ENCODE measurements around the gene CCDC57.

CCDC57 gene

GRCh38 chr17:82250868-82251500 is 38.3 kb upstream of the CCDC57 start:
- Histone ChIP-seq H3K4me3 (ENCODE audit: insufficient read depth in 1 of 2, low read depth in 1 of 2, low read length in 2 of 2) (no peak overlapping the region), H3K23ac (ENCODE audit: low read length in 2 of 2) (no peak overlapping the region), H3K4me2 (ENCODE audit: low read length, poor library complexity, severe bottlenecking) (no peak overlapping the region), H3K36me3 (ENCODE audit: control insufficient read depth in 1 of 2, insufficient read depth in 2 of 2, low read depth in 1 of 2, low read length in 2 of 2) (peaks cover 82 to 89% of the 10 kb centered on the region in 2 experiments), H2BK5ac (ENCODE audit: low read depth, low read length, poor library complexity, severe bottlenecking) (no peak overlapping the region), H3K18ac (ENCODE audit: low read depth in 1 of 2, low read length in 2 of 2) (no peak overlapping the region), H2BK120ac (ENCODE audit: low read depth, low read length) (no peak overlapping the region), H2BK15ac (ENCODE audit: low read depth, poor library complexity, severe bottlenecking) (no peak overlapping the region), H2AK5ac (ENCODE audit: low read length, severe bottlenecking) (no peak overlapping the region), H2AFZ (ENCODE audit: low read depth, low read length) (no peak overlapping the region), H3K9me3 (ENCODE audit: control insufficient read depth, low read length) (no peaks in the 10 kb centered on the region), H3K4me1 (ENCODE audit: control insufficient read depth, insufficient read depth, low read depth, low read length) (peaks cover 20% of the 10 kb centered on the region), H2BK12ac (ENCODE audit: low read length in 2 of 2) (no peak overlapping the region), H3K4ac (ENCODE audit: low read depth in 1 of 2, low read length in 2 of 2) (no peak overlapping the region), H3K79me1 (replicated peaks; ENCODE audit: low read length, poor library complexity, severe bottlenecking) (peaks cover 4% of the 10 kb centered on the region), H3K27ac (ENCODE audit: low read length, poor library complexity, severe bottlenecking) (no peak overlapping the region), H3K14ac (ENCODE audit: low read length in 2 of 2) (no peak overlapping the region), H3K9ac (ENCODE audit: low read length) (no peak overlapping the region), H4K91ac (ENCODE audit: low read length) (no peak overlapping the region), H4K8ac (ENCODE audit: low read length) (no peak overlapping the region), H3K27me3 (ENCODE audit: control insufficient read depth in 1 of 2, insufficient read depth in 1 of 2, low read length in 2 of 2) (no peaks in the 10 kb centered on the region)
- WGBS = 96% methylated on average over 25 of the region's 25 CpGs
- no peak for DNase-seq

- Histone ChIP-seq H3K79me1 (replicated peaks; ENCODE audit: low read length, poor library complexity, severe bottlenecking) (peaks cover 5% of the 10 kb centered on the region), H4K8ac (ENCODE audit: low read length) (no peak overlapping the region), H3K27me3 (ENCODE audit: control insufficient read depth in 1 of 2, insufficient read depth in 1 of 2, low read length in 2 of 2) (no peaks in the 10 kb centered on the region), H3K27ac (ENCODE audit: low read length, poor library complexity, severe bottlenecking) (no peak overlapping the region), H2AFZ (ENCODE audit: low read depth, low read length) (no peak overlapping the region), H3K4me3 (ENCODE audit: insufficient read depth in 1 of 2, low read depth in 1 of 2, low read length in 2 of 2) (no peak overlapping the region), H3K18ac (ENCODE audit: low read depth in 1 of 2, low read length in 2 of 2) (no peak overlapping the region), H3K14ac (ENCODE audit: low read length in 2 of 2) (no peak overlapping the region), H2BK12ac (ENCODE audit: low read length in 2 of 2) (no peak overlapping the region), H3K4me2 (ENCODE audit: low read length, poor library complexity, severe bottlenecking) (no peak overlapping the region), H2BK5ac (ENCODE audit: low read depth, low read length, poor library complexity, severe bottlenecking) (no peak overlapping the region), H3K4ac (ENCODE audit: low read depth in 1 of 2, low read length in 2 of 2) (no peak overlapping the region), H3K23ac (ENCODE audit: low read length in 2 of 2) (no peak overlapping the region), H3K36me3 (ENCODE audit: control insufficient read depth in 1 of 2, insufficient read depth in 2 of 2, low read depth in 1 of 2, low read length in 2 of 2) (peaks cover 82 to 91% of the 10 kb centered on the region in 2 experiments), H4K91ac (ENCODE audit: low read length) (no peak overlapping the region), H2BK120ac (ENCODE audit: low read depth, low read length) (no peak overlapping the region), H2BK15ac (ENCODE audit: low read depth, poor library complexity, severe bottlenecking) (no peak overlapping the region), H3K4me1 (ENCODE audit: control insufficient read depth, insufficient read depth, low read depth, low read length) (peaks cover 26% of the 10 kb centered on the region), H3K9ac (ENCODE audit: low read length) (no peak overlapping the region), H3K9me3 (ENCODE audit: control insufficient read depth, low read length) (no peaks in the 10 kb centered on the region), H2AK5ac (ENCODE audit: low read length, severe bottlenecking) (no peak overlapping the region)
- 96% methylated on average over 33 of the region's 33 CpGs for WGBS
- no peak for DNase-seq
Measured at GRCh38 chr17:82249896-82250581, 37.4 kb upstream of the CCDC57 start.

- Histone ChIP-seq H3K4me2 (ENCODE audit: low read length, poor library complexity, severe bottlenecking) (no peak overlapping the region), H4K91ac (ENCODE audit: low read length) (no peak overlapping the region), H3K36me3 (ENCODE audit: control insufficient read depth in 1 of 2, insufficient read depth in 2 of 2, low read depth in 1 of 2, low read length in 2 of 2) (peaks cover 92 to 96% of the 10 kb centered on the region in 2 experiments), H2BK120ac (ENCODE audit: low read depth, low read length) (no peak overlapping the region), H3K9me3 (ENCODE audit: control insufficient read depth, low read length) (no peaks in the 10 kb centered on the region), H3K4ac (ENCODE audit: low read depth in 1 of 2, low read length in 2 of 2) (no peak overlapping the region), H3K4me3 (ENCODE audit: insufficient read depth in 1 of 2, low read depth in 1 of 2, low read length in 2 of 2) (no peak overlapping the region), H2BK5ac (ENCODE audit: low read depth, low read length, poor library complexity, severe bottlenecking) (no peak overlapping the region), H3K27ac (ENCODE audit: low read length, poor library complexity, severe bottlenecking) (no peak overlapping the region), H2AFZ (ENCODE audit: low read depth, low read length) (no peak overlapping the region), H4K8ac (ENCODE audit: low read length) (no peak overlapping the region), H3K79me1 (replicated peaks; ENCODE audit: low read length, poor library complexity, severe bottlenecking) (peaks cover 5% of the 10 kb centered on the region), H3K18ac (ENCODE audit: low read depth in 1 of 2, low read length in 2 of 2) (no peak overlapping the region), H2BK15ac (ENCODE audit: low read depth, poor library complexity, severe bottlenecking) (no peak overlapping the region), H2AK5ac (ENCODE audit: low read length, severe bottlenecking) (no peak overlapping the region), H3K23ac (ENCODE audit: low read length in 2 of 2) (no peak overlapping the region), H3K4me1 (ENCODE audit: control insufficient read depth, insufficient read depth, low read depth, low read length) (peaks cover 26% of the 10 kb centered on the region), H3K14ac (ENCODE audit: low read length in 2 of 2) (peak overlapping the region in 1 of 2 experiments; percentile 18), H3K9ac (ENCODE audit: low read length) (no peak overlapping the region), H2BK12ac (ENCODE audit: low read length in 2 of 2) (no peak overlapping the region), H3K27me3 (ENCODE audit: control insufficient read depth in 1 of 2, insufficient read depth in 1 of 2, low read length in 2 of 2) (no peaks in the 10 kb centered on the region)
- no peak for DNase-seq
- 98% methylated on average over 54 of the region's 54 CpGs for WGBS
Measured at GRCh38 chr17:82248815-82249674, 36.4 kb upstream of the CCDC57 start.
